GM18867 (cell line): ENCODE measurements around the gene SUPT3H.

Source experiments
- ATAC-seq: cut with Tn5 transposase; IDR thresholded peaks from one replicate; pipeline ENCODE4 v1.9.1; 2021; ENCODE audit warnings: mild to moderate bottlenecking, moderate library complexity; ENCODE audit not compliant: unreplicated experiment

SUPT3H gene

GRCh38 chr6:44809258-44809657 is 568.5 kb downstream of the SUPT3H start:
- no peak for ATAC-seq

- no peak for ATAC-seq
Measured at GRCh38 chr6:44808148-44808547, 569.6 kb downstream of the SUPT3H start.

GRCh38 chr6:44806656-44807055 is 571.1 kb downstream of the SUPT3H start:
- ATAC-seq = no peak

- ATAC-seq = no peak
Measured at GRCh38 chr6:44805238-44805846, 572.4 kb downstream of the SUPT3H start.

GRCh38 chr6:44804546-44805159 is 573.1 kb downstream of the SUPT3H start:
- ATAC-seq = no peak

- ATAC-seq = no peak
Measured at GRCh38 chr6:44804016-44804415, 573.7 kb downstream of the SUPT3H start.

GRCh38 chr6:44800784-44801592 is 576.7 kb downstream of the SUPT3H start:
- no peak for ATAC-seq

GRCh38 chr6:44800171-44800783 is 577.5 kb downstream of the SUPT3H start:
- ATAC-seq = no peak

- ATAC-seq = no peak
Measured at GRCh38 chr6:44797746-44798145, 580.0 kb downstream of the SUPT3H start.

GRCh38 chr6:44795326-44795725 is 582.4 kb downstream of the SUPT3H start:
- ATAC-seq = no peak

- ATAC-seq = no peak
Measured at GRCh38 chr6:44789806-44790205, 587.9 kb downstream of the SUPT3H start.

- no peak for ATAC-seq
Measured at GRCh38 chr6:44789061-44789460, 588.7 kb downstream of the SUPT3H start.

- no peak for ATAC-seq
Measured at GRCh38 chr6:44788387-44788981, 589.2 kb downstream of the SUPT3H start.

GRCh38 chr6:44787254-44787834 is 590.4 kb downstream of the SUPT3H start:
- ATAC-seq = no peak

GRCh38 chr6:44785130-44785529 is 592.6 kb downstream of the SUPT3H start:
- no peak for ATAC-seq

GRCh38 chr6:44784195-44784594 is 593.5 kb downstream of the SUPT3H start:
- ATAC-seq = no peak

GRCh38 chr6:44782892-44783291 is 594.8 kb downstream of the SUPT3H start:
- ATAC-seq = no peak

- no peak for ATAC-seq
Measured at GRCh38 chr6:44781912-44782597, 595.7 kb downstream of the SUPT3H start.

- no peak for ATAC-seq
Measured at GRCh38 chr6:44780161-44780560, 597.6 kb downstream of the SUPT3H start.

GRCh38 chr6:44779130-44779826 is 598.5 kb downstream of the SUPT3H start:
- ATAC-seq = peak; percentile 51
